SK-N-SH (cell line): ENCODE results near the gene LPAR1.

Experiments
- EP300 ChIP-seq, 2 experiments: IDR thresholded peaks; 2 replicates each; pipeline versions ENCODE4 v1.4.0 to v1.6.1; 2012; ENCODE audit warnings: borderline replicate concordance in 1 of 2, low read depth in 1 of 2, low read length in 1 of 2
- FOXM1 ChIP-seq: IDR thresholded peaks from 2 replicates; pipeline ENCODE4 v1.4.0; 2012; ENCODE audit warnings: low read depth, mild to moderate bottlenecking
- GABPA ChIP-seq: IDR thresholded peaks from 2 replicates; pipeline ENCODE4 v1.4.0; 2012; ENCODE audit warnings: low read depth, mild to moderate bottlenecking
- GATA2 ChIP-seq: sonication (generic); formaldehyde crosslinking; IDR thresholded peaks from 2 replicates; pipeline ENCODE4 v1.5.0; 2020; ENCODE audit warnings: mild to moderate bottlenecking, missing genetic modification reagents
- IRF3 ChIP-seq: fragments of 150-350 bp; IDR thresholded peaks from 2 replicates; pipeline ENCODE4 v1.6.1; 2016; ENCODE audit warnings: mild to moderate bottlenecking, low read depth, low read length
- RAD21 ChIP-seq: IDR thresholded peaks from 2 replicates; pipeline ENCODE4 v1.6.1; 2012; ENCODE audit warnings: mild to moderate bottlenecking, low read length
- RCOR1 ChIP-seq: fragments of 150-350 bp; IDR thresholded peaks from 2 replicates; pipeline ENCODE4 v1.6.1; 2017; ENCODE audit warnings: antibody characterized with exemption, low read length
- SIN3A ChIP-seq: IDR thresholded peaks from 2 replicates; pipeline ENCODE4 v1.6.1; 2012; ENCODE audit warnings: low read depth, mild to moderate bottlenecking, low read length, moderate library complexity, borderline replicate concordance
- TAF1 ChIP-seq: IDR thresholded peaks from 2 replicates; pipeline ENCODE4 v1.6.1; 2012; ENCODE audit warnings: low read depth, mild to moderate bottlenecking, low read length, moderate library complexity, borderline replicate concordance
- TCF12 ChIP-seq: IDR thresholded peaks from 2 replicates; pipeline ENCODE4 v1.4.0; 2012
- YY1 ChIP-seq: IDR thresholded peaks from 2 replicates; pipeline ENCODE4 v1.4.0; 2012; ENCODE audit warnings: low read depth, mild to moderate bottlenecking
- TF ChIP-seq, protein P1 (sequence below): fragments of 200-600 bp; sonication (generic); IDR thresholded peaks from 2 replicates; pipeline ENCODE4 v1.6.1; 2017; ENCODE audit warnings: antibody characterized with exemption, mild to moderate bottlenecking, moderate library complexity
- TF ChIP-seq, protein P2 (sequence below): IDR thresholded peaks from 2 replicates; pipeline ENCODE4 v1.4.0; 2012; ENCODE audit warnings: low read depth

DNA sequence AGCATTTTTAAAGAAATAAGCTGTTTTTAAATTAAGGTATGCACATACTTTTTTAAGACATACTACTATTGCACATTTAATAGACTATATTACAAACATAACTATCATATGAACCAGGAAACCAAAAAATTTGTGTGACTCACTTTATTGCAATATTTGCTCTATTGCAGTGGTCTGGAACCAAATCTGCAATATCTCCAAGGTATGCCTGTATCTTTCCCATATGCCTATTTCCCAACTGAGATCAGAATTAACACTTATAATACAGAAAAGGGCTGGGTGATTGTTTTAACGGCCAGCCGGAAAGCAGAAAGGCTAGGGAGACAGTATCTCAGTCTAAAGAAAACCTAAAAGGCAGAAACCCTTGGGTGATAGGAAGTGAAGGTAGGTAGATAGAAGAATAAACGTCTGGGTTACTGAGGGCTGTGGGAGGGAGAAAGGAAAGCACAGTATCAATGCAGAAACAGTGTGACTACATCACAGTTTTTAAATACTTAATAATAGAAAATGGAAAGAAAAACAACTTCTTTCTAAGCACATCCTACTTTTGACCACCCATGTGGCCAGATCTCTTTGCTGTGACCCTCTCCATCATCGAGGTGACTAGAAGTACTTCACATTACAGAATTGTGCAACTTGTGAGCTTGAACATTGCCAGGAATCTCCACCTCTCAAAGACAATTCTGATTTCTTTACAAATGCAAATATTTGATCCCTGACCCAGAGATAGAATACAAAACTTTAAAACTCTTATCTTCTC, 126.4 kb downstream of the LPAR1 start:
- TF ChIP-seq, protein P1, sequence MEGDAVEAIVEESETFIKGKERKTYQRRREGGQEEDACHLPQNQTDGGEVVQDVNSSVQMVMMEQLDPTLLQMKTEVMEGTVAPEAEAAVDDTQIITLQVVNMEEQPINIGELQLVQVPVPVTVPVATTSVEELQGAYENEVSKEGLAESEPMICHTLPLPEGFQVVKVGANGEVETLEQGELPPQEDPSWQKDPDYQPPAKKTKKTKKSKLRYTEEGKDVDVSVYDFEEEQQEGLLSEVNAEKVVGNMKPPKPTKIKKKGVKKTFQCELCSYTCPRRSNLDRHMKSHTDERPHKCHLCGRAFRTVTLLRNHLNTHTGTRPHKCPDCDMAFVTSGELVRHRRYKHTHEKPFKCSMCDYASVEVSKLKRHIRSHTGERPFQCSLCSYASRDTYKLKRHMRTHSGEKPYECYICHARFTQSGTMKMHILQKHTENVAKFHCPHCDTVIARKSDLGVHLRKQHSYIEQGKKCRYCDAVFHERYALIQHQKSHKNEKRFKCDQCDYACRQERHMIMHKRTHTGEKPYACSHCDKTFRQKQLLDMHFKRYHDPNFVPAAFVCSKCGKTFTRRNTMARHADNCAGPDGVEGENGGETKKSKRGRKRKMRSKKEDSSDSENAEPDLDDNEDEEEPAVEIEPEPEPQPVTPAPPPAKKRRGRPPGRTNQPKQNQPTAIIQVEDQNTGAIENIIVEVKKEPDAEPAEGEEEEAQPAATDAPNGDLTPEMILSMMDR: no peak
- no peak for TF ChIP-seq TAF1
- no peak for TF ChIP-seq GABPA
- no peak for TF ChIP-seq SIN3A
- TF ChIP-seq, protein P2, sequence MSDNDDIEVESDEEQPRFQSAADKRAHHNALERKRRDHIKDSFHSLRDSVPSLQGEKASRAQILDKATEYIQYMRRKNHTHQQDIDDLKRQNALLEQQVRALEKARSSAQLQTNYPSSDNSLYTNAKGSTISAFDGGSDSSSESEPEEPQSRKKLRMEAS: no peak
- no peak for TF ChIP-seq RCOR1
- TF ChIP-seq EP300 (IDR thresholded peaks at IDR 0.05; ENCODE audit: borderline replicate concordance in 1 of 2, low read depth in 1 of 2, low read length in 1 of 2): no peak
- TF ChIP-seq TCF12: no peak
- TF ChIP-seq IRF3: no peak
- no peak for TF ChIP-seq GATA2 (CRISPR knock-in tag)
- TF ChIP-seq YY1: no peak
- no peak for TF ChIP-seq FOXM1
- TF ChIP-seq RAD21: no peak
